Mesenchymal stem cell (in vitro differentiated cells and primary cell): Measurements from ENCODE around the gene MMP25.

Experiments
- DNase-seq: peaks from one replicate; pipeline ENCODE4 v3.0.0-alpha.2; 2013
- H2AFZ ChIP-seq: one replicate; pipeline ENCODE4 v1.6.1; 2013; ENCODE audit warnings: low read depth, mild to moderate bottlenecking, control low read depth, inconsistent platforms, low read length, moderate library complexity
- H2AK5ac ChIP-seq: 2 replicates; pipeline ENCODE4 v1.6.1; 2013; ENCODE audit warnings: low read length, moderate library complexity, mild to moderate bottlenecking, inconsistent platforms; ENCODE audit not compliant: severe bottlenecking
- H2BK120ac ChIP-seq: one replicate; pipeline ENCODE4 v1.6.1; 2013; ENCODE audit warnings: low read depth, mild to moderate bottlenecking, inconsistent platforms, low read length, moderate library complexity
- H2BK12ac ChIP-seq, 2 experiments: one replicate each; pipeline ENCODE4 v1.6.1; 2013; ENCODE audit warnings: inconsistent platforms in 2 of 2, low read length in 2 of 2, mild to moderate bottlenecking in 2 of 2, moderate library complexity in 2 of 2, control low read depth in 1 of 2
- H2BK15ac ChIP-seq: one replicate; pipeline ENCODE4 v1.6.1; 2013; ENCODE audit warnings: mild to moderate bottlenecking, low read depth, inconsistent platforms; ENCODE audit not compliant: poor library complexity, severe bottlenecking
- H2BK5ac ChIP-seq: 2 replicates; pipeline ENCODE4 v1.6.1; 2013; ENCODE audit warnings: low read depth, mild to moderate bottlenecking, low read length, control low read depth, inconsistent platforms; ENCODE audit not compliant: poor library complexity, severe bottlenecking
- H3K14ac ChIP-seq, 2 experiments: one replicate each; pipeline ENCODE4 v1.6.1; 2013; ENCODE audit warnings: inconsistent platforms in 2 of 2, low read length in 2 of 2, control low read depth in 1 of 2, mild to moderate bottlenecking in 1 of 2, moderate library complexity in 1 of 2
- H3K18ac ChIP-seq, 2 experiments: one replicate each; pipeline ENCODE4 v1.6.1; 2013; ENCODE audit warnings: inconsistent platforms in 2 of 2, low read length in 2 of 2, control low read depth in 1 of 2, low read depth in 1 of 2, mild to moderate bottlenecking in 1 of 2
- H3K23ac ChIP-seq, 2 experiments: one replicate each; pipeline ENCODE4 v1.6.1; 2013; ENCODE audit warnings: inconsistent platforms in 2 of 2, low read length in 2 of 2, mild to moderate bottlenecking in 2 of 2, moderate library complexity in 2 of 2, control low read depth in 1 of 2
- H3K27ac ChIP-seq: 2 replicates; pipeline ENCODE4 v1.5.1; 2013; ENCODE audit warnings: mild to moderate bottlenecking, moderate library complexity, low read length, control low read depth, inconsistent platforms; ENCODE audit not compliant: poor library complexity, severe bottlenecking
- H3K27me3 ChIP-seq, 2 experiments: 2 replicates each; pipeline versions ENCODE4 v1.6.1 to v1.7.0; 2013; ENCODE audit warnings: low read length in 2 of 2, mild to moderate bottlenecking in 2 of 2, moderate library complexity in 2 of 2, control low read depth in 1 of 2, inconsistent platforms in 1 of 2; ENCODE audit not compliant: control insufficient read depth in 1 of 2, insufficient read depth in 1 of 2
- H3K36me3 ChIP-seq, 2 experiments: 2 replicates each; pipeline versions ENCODE4 v1.6.1 to v1.7.0; 2013; ENCODE audit warnings: low read length in 2 of 2, control low read depth in 1 of 2, inconsistent platforms in 1 of 2, low read depth in 1 of 2, mild to moderate bottlenecking in 1 of 2; ENCODE audit not compliant: insufficient read depth in 2 of 2, control insufficient read depth in 1 of 2
- H3K4ac ChIP-seq, 2 experiments: one replicate each; pipeline ENCODE4 v1.6.1; 2013; ENCODE audit warnings: inconsistent platforms in 2 of 2, low read length in 2 of 2, mild to moderate bottlenecking in 2 of 2, moderate library complexity in 2 of 2, control low read depth in 1 of 2, low read depth in 1 of 2
- H3K4me1 ChIP-seq: 2 replicates; pipeline ENCODE4 v1.6.1; 2013; ENCODE audit warnings: low read depth, low read length, control low read depth; ENCODE audit not compliant: control insufficient read depth, insufficient read depth
- H3K4me2 ChIP-seq: 2 replicates; pipeline ENCODE4 v1.6.1; 2013; ENCODE audit warnings: low read length, mild to moderate bottlenecking, inconsistent platforms; ENCODE audit not compliant: poor library complexity, severe bottlenecking
- H3K4me3 ChIP-seq, 2 experiments: 2 replicates each; pipeline versions ENCODE4 v1.5.1 to v1.7.0; 2013; ENCODE audit warnings: low read length in 2 of 2, mild to moderate bottlenecking in 2 of 2, control low read depth in 1 of 2, low read depth in 1 of 2; ENCODE audit not compliant: insufficient read depth in 1 of 2
- H3K79me1 ChIP-seq: replicated peaks from 2 replicates; pipeline ENCODE4 v1.6.1; 2013; ENCODE audit warnings: mild to moderate bottlenecking, control low read depth, low read length, inconsistent platforms; ENCODE audit not compliant: poor library complexity, severe bottlenecking
- H3K9ac ChIP-seq: 2 replicates; pipeline ENCODE4 v1.7.0; 2013; ENCODE audit warnings: mild to moderate bottlenecking, low read length, moderate library complexity
- H3K9me3 ChIP-seq: 2 replicates; pipeline ENCODE4 v1.7.0; 2013; ENCODE audit warnings: mild to moderate bottlenecking, low read length; ENCODE audit not compliant: control insufficient read depth
- H4K8ac ChIP-seq: one replicate; pipeline ENCODE4 v1.6.1; 2013; ENCODE audit warnings: inconsistent platforms, mild to moderate bottlenecking, low read length, moderate library complexity
- H4K91ac ChIP-seq: one replicate; pipeline ENCODE4 v1.6.1; 2013; ENCODE audit warnings: mild to moderate bottlenecking, low read length, inconsistent platforms
- WGBS: methylation state at CpG from one replicate; pipeline ENCODE4 v1.1.7; 2013; ENCODE audit warnings: mixed read lengths; 5-methylcytosine and 5-hydroxymethylcytosine counted together

Gene MMP25

DNA sequence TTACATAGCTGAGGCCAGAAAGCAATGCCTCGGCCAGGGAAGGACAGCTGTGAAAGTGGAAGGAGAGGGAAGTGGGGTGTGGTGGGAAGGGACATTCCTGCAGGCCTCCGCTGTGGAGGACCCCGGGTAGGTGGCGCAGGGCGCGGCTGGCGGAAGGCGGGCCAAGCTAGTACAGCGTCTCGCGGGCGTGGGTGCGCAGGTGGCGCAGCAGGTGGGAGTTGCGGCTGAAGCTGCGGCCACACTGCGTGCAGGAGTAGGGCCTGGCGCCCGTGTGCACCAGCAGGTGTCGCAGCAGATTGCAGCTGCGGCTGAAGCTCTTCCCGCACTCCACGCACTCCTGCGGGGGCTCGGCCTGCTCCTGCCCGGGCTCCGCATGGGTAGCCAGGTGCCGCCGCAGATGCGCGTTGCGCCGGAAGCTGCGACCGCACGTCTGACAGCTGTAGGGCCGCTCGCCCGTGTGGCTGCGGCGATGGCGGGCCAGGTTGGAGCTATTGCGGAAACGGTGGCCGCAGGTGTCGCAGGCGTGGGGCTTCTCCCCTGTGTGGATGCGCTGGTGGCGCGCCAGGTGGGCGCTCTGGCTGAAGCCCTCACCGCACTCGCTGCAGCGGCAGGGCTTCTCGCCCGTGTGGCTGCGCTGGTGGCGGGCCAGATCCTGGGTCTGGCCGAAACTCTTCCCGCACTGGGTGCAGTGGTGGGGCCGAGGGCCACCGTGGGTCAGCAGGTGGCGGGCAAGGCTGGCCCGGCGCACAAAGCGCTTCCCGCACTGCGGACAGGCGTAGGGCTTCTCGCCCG, 42.8 kb downstream of the MMP25 start:
- H2BK5ac ChIP-seq = no peak overlapping the region
- no peak overlapping the region for H2BK12ac ChIP-seq
- no peaks in the 10 kb centered on the region for H3K79me1 ChIP-seq
- no peak overlapping the region for H3K4ac ChIP-seq
- H3K23ac ChIP-seq = no peak overlapping the region
- H4K91ac ChIP-seq = peak overlapping the region; percentile 40
- no peak overlapping the region for H2AK5ac ChIP-seq
- no peaks in the 10 kb centered on the region for H3K9me3 ChIP-seq
- no peak overlapping the region for H4K8ac ChIP-seq
- no peak overlapping the region for H3K18ac ChIP-seq
- no peak overlapping the region for H3K4me2 ChIP-seq
- no peak overlapping the region for H2AFZ ChIP-seq
- peaks cover 17 to 53% of the 10 kb centered on the region in 2 experiments for H3K27me3 ChIP-seq
- no peak overlapping the region for H2BK15ac ChIP-seq
- peak overlapping the region in 1 of 2 experiments; percentile 35 for H3K4me3 ChIP-seq
- no peak overlapping the region for H3K27ac ChIP-seq
- H2BK120ac ChIP-seq = no peak overlapping the region
- 97% methylated on average over 70 of the region's 71 CpGs for WGBS
- H3K14ac ChIP-seq = no peak overlapping the region
- H3K9ac ChIP-seq = no peak overlapping the region
- peaks cover 11% of the 10 kb centered on the region for H3K4me1 ChIP-seq
- DNase-seq = no peak
- no peaks in the 10 kb centered on the region for H3K36me3 ChIP-seq

- Histone ChIP-seq H2BK15ac (no peak overlapping the region), H3K79me1 (no peaks in the 10 kb centered on the region), H3K27me3 (peaks cover 17 to 53% of the 10 kb centered on the region in 2 experiments), H3K23ac (no peak overlapping the region), H2BK12ac (no peak overlapping the region), H3K4me1 (peaks cover 11% of the 10 kb centered on the region), H2BK120ac (no peak overlapping the region), H3K36me3 (no peaks in the 10 kb centered on the region), H2AK5ac (no peak overlapping the region), H3K18ac (no peak overlapping the region), H3K4ac (no peak overlapping the region), H3K27ac (no peak overlapping the region), H3K9ac (no peak overlapping the region), H3K14ac (no peak overlapping the region), H2AFZ (no peak overlapping the region), H2BK5ac (no peak overlapping the region), H3K4me3 (no peak overlapping the region), H3K9me3 (no peaks in the 10 kb centered on the region), H4K91ac (peak overlapping the region; percentile 40), H4K8ac (no peak overlapping the region), H3K4me2 (no peak overlapping the region)
- 97% methylated on average over 81 of the region's 81 CpGs for WGBS
- DNase-seq = no peak
Measured at GRCh38 chr16:3089717-3090592, 43.6 kb downstream of the MMP25 start.

DNA sequence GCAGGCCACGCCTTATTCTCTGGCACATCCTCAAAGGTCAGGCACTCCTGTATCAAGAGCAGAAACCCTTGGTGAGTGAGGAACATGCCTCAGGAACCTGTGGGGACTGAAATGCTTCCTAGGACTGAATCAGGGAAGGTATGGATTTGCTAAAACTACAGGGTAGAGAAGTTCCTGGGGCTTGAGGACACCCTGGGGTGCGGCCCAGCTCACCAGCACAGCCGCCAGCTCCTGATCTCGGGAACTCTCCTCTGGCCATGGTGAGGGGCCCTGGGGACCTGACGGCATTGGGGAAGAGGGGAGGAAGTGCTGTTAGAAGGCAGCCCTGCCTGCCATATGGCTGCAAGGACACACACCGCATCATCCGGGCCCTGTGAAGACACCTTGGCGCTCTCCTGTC, 45.2 kb downstream of the MMP25 start:
- peaks cover 14 to 45% of the 10 kb centered on the region in 2 experiments for H3K27me3 ChIP-seq
- no peak overlapping the region for H3K18ac ChIP-seq
- H2AK5ac ChIP-seq = no peak overlapping the region
- no peak for DNase-seq
- WGBS = 87% methylated on average over 8 of the region's 8 CpGs
- H2BK120ac ChIP-seq = no peak overlapping the region
- H3K4ac ChIP-seq = no peak overlapping the region
- no peak overlapping the region for H3K4me3 ChIP-seq
- H3K9me3 ChIP-seq = no peaks in the 10 kb centered on the region
- H4K91ac ChIP-seq = peak overlapping the region; percentile 20
- no peak overlapping the region for H4K8ac ChIP-seq
- no peak overlapping the region for H2BK5ac ChIP-seq
- H3K9ac ChIP-seq = no peak overlapping the region
- no peak overlapping the region for H2BK15ac ChIP-seq
- H2BK12ac ChIP-seq = no peak overlapping the region
- H3K27ac ChIP-seq = no peak overlapping the region
- no peaks in the 10 kb centered on the region for H3K79me1 ChIP-seq
- H2AFZ ChIP-seq = no peak overlapping the region
- peaks cover 11% of the 10 kb centered on the region for H3K4me1 ChIP-seq
- H3K36me3 ChIP-seq = no peaks in the 10 kb centered on the region
- H3K4me2 ChIP-seq = no peak overlapping the region
- H3K14ac ChIP-seq = no peak overlapping the region
- H3K23ac ChIP-seq = no peak overlapping the region

DNA sequence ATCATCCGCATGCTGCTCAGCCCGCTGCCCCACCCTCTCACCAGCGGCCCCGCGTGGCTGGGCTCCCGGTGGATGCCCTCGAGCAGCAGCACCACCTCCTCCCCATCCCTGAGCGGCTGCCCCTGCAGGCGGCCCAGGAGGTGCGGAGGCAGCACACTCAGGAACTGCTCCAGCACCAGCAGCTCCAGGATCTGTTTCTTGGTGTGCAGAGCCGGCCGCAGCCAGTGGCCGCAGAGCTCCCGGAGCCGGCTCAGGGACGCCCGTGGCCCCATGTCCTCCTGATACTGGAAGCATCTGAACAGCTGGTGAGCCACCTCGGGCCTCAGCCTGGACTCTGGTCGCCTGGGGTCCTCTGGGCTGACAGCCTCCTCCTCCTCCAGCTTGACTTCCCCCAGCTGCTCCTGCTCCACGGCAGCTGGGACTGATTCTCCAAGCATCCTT, 46.2 kb downstream of the MMP25 start:
- H3K4ac ChIP-seq = no peak overlapping the region
- no peak overlapping the region for H3K9ac ChIP-seq
- no peak overlapping the region for H2AFZ ChIP-seq
- no peak overlapping the region for H3K18ac ChIP-seq
- DNase-seq = no peak
- H2BK5ac ChIP-seq = no peak overlapping the region
- no peak overlapping the region for H3K27ac ChIP-seq
- no peak overlapping the region for H2BK120ac ChIP-seq
- no peak overlapping the region for H3K23ac ChIP-seq
- peaks cover 4% of the 10 kb centered on the region for H3K4me1 ChIP-seq
- peak overlapping the region; percentile 21 for H2BK15ac ChIP-seq
- no peak overlapping the region for H2BK12ac ChIP-seq
- H4K8ac ChIP-seq = no peak overlapping the region
- no peak overlapping the region for H3K4me2 ChIP-seq
- no peak overlapping the region for H4K91ac ChIP-seq
- no peak overlapping the region for H3K4me3 ChIP-seq
- no peaks in the 10 kb centered on the region for H3K36me3 ChIP-seq
- no peak overlapping the region for H3K14ac ChIP-seq
- H3K9me3 ChIP-seq = no peaks in the 10 kb centered on the region
- H3K27me3 ChIP-seq = peaks cover 18 to 38% of the 10 kb centered on the region in 2 experiments
- 77% methylated on average over 20 of the region's 20 CpGs for WGBS
- no peaks in the 10 kb centered on the region for H3K79me1 ChIP-seq
- H2AK5ac ChIP-seq = no peak overlapping the region
